Measurements from ENCODE around the gene HAS3.
"Not testable (repeated sequence)": the region's sequence is repeated elsewhere in the genome, so short reads cannot be mapped to it uniquely, and the experiment has no call there.

- TF ChIP-seq CTCF (IDR thresholded peaks at IDR 0.05; ENCODE audit: insufficient read depth, low read length, poor library complexity, severe bottlenecking); EZH2phosphoT487 (conservative IDR thresholded peaks at IDR 0.05; ENCODE audit: low read length): not testable (repeated sequence)
These were observed 19.5 kb downstream of the HAS3 start for GRCh38 chr16:69124961-69125360.

Measured in SU-DHL-6 (cell line).